PC-9 (cell line): ENCODE measurements around the gene BRD3OS.

ENCODE experiments used
- EZH2 ChIP-seq: fragments of 200-600 bp; sonication (generic); IDR thresholded peaks from 2 replicates; pipeline ENCODE4 v1.8.0; 2017; ENCODE audit warnings: antibody characterized with exemption, low read depth
- TF ChIP-seq, protein P1 (sequence below): fragments of 200-600 bp; sonication (generic); conservative IDR thresholded peaks from 2 replicates; pipeline ENCODE4 v1.6.1; 2017; ENCODE audit warnings: mixed run types, antibody characterized with exemption, mild to moderate bottlenecking, moderate library complexity

DNA sequence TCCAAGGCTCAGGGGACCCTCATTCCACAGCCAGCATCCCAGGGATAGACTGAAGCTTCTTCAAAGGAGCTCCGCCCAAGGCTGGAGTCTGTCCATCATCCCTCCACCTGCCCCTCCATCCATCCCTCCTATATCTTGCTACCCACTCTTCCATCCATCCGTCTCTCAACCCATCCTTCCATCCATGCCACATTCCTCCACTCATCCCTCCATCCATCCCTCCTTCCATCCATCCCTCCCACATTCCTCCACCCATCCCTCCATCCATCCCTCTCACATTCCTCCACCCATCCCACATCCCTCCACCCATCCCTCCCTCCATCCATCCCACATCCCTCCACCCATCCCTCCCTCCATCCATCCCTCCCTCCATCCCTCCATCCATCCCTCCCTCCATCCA, 27.7 kb upstream of the BRD3OS start:
- TF ChIP-seq, protein P1, sequence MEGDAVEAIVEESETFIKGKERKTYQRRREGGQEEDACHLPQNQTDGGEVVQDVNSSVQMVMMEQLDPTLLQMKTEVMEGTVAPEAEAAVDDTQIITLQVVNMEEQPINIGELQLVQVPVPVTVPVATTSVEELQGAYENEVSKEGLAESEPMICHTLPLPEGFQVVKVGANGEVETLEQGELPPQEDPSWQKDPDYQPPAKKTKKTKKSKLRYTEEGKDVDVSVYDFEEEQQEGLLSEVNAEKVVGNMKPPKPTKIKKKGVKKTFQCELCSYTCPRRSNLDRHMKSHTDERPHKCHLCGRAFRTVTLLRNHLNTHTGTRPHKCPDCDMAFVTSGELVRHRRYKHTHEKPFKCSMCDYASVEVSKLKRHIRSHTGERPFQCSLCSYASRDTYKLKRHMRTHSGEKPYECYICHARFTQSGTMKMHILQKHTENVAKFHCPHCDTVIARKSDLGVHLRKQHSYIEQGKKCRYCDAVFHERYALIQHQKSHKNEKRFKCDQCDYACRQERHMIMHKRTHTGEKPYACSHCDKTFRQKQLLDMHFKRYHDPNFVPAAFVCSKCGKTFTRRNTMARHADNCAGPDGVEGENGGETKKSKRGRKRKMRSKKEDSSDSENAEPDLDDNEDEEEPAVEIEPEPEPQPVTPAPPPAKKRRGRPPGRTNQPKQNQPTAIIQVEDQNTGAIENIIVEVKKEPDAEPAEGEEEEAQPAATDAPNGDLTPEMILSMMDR, result no peak
- TF ChIP-seq EZH2, result no peak
